ENCODE data around the gene SBK3.
"Not testable (repeated sequence)": the region's sequence is repeated elsewhere in the genome, so short reads cannot be mapped to it uniquely, and the experiment has no call there.

Gene SBK3

GRCh38 chr19:55545443-55545842 lies at the start of gene SBK3:
TSS of gene SBK3 (minus strand) at chr19:55545543. CDS start at chr19:55545543, 0 bp downstream.
- DNase-seq = no peak

- no peak for DNase-seq
Measured at GRCh38 chr19:55593096-55593772, 47.9 kb upstream of the SBK3 start.

GRCh38 chr19:55592391-55593090 lies 47.2 kb upstream of the SBK3 start:
- no peak for DNase-seq

- DNase-seq = no peak
Measured at GRCh38 chr19:55591555-55591954, 46.2 kb upstream of the SBK3 start.

- DNase-seq = no peak
Measured at GRCh38 chr19:55590617-55591016, 45.3 kb upstream of the SBK3 start.

GRCh38 chr19:55590109-55590508 lies 44.8 kb upstream of the SBK3 start:
- no peak for DNase-seq

GRCh38 chr19:55588738-55589137 lies 43.4 kb upstream of the SBK3 start:
- no peak for DNase-seq

- DNase-seq = peak; percentile 78
Measured at GRCh38 chr19:55586976-55587668, 41.8 kb upstream of the SBK3 start.

- peak; percentile 56 for DNase-seq
Measured at GRCh38 chr19:55585658-55586339, 40.5 kb upstream of the SBK3 start.

- DNase-seq = no peak
Measured at GRCh38 chr19:55584871-55585270, 39.5 kb upstream of the SBK3 start.

GRCh38 chr19:55583897-55584296 lies 38.6 kb upstream of the SBK3 start:
- not testable (repeated sequence) for DNase-seq

GRCh38 chr19:55582284-55582683 lies 36.9 kb upstream of the SBK3 start:
- not testable (repeated sequence) for DNase-seq

- DNase-seq = no peak
Measured at GRCh38 chr19:55581823-55582223, 36.5 kb upstream of the SBK3 start.

- DNase-seq = no peak
Measured at GRCh38 chr19:55581145-55581822, 35.9 kb upstream of the SBK3 start.

- DNase-seq = peak; percentile 76
Measured at GRCh38 chr19:55580628-55581144, 35.3 kb upstream of the SBK3 start, which contains the start of gene ZNF579. TSS of gene ZNF579 (minus strand) at chr19:55580848. CDS start at chr19:55579639, 1,209 bp downstream.

GRCh38 chr19:55579766-55580621 lies 34.7 kb upstream of the SBK3 start:
- no peak for DNase-seq

GRCh38 chr19:55578761-55579747 lies 33.7 kb upstream of the SBK3 start:
- DNase-seq = no peak

GRCh38 chr19:55578031-55578760 lies 32.9 kb upstream of the SBK3 start:
- no peak for DNase-seq

GRCh38 chr19:55576746-55577145 lies 31.4 kb upstream of the SBK3 start:
- DNase-seq = no peak
